MM.1S (cell line): Measurements from ENCODE around the gene HMX1.

ENCODE experiments used
- DNase-seq: peaks from one replicate; pipeline ENCODE4 v3.0.0-alpha.2; 2015
- H2AFZ ChIP-seq: fragments of 300-600 bp; sonication (generic); 2 replicates; pipeline ENCODE4 v1.6.0; 2016; ENCODE audit warnings: antibody characterized with exemption, low read length
- H3F3A ChIP-seq: fragments of 300-600 bp; sonication (generic); 2 replicates; pipeline ENCODE4 v1.6.1; 2016; ENCODE audit warnings: mild to moderate bottlenecking, antibody characterized with exemption, low read length, moderate library complexity, mixed read lengths; ENCODE audit not compliant: insufficient read depth
- H3K27ac ChIP-seq: fragments of 300-600 bp; sonication (generic); 2 replicates; pipeline ENCODE4 v1.5.1; 2016; ENCODE audit warnings: mild to moderate bottlenecking, low read length
- H3K27me3 ChIP-seq: fragments of 300-600 bp; sonication (generic); replicated peaks from 2 replicates; pipeline ENCODE4 v1.6.0; 2016; ENCODE audit warnings: low read length; ENCODE audit not compliant: insufficient read depth
- H3K36me3 ChIP-seq: fragments of 300-600 bp; sonication (generic); replicated peaks from 2 replicates; pipeline ENCODE4 v1.6.1; 2016; ENCODE audit warnings: mild to moderate bottlenecking, low read length, mixed read lengths; ENCODE audit not compliant: insufficient read depth
- H3K4me1 ChIP-seq: fragments of 300-600 bp; sonication (generic); 2 replicates; pipeline ENCODE4 v1.6.1; 2016; ENCODE audit warnings: low read length, mixed read lengths
- H3K4me2 ChIP-seq: fragments of 300-600 bp; sonication (generic); 2 replicates; pipeline ENCODE4 v1.6.0; 2016; ENCODE audit warnings: low read depth, low read length
- H3K4me3 ChIP-seq: fragments of 300-600 bp; sonication (generic); 2 replicates; pipeline ENCODE4 v1.5.1; 2016; ENCODE audit warnings: low read length, mixed read lengths
- H3K79me2 ChIP-seq: fragments of 300-600 bp; sonication (generic); 2 replicates; pipeline ENCODE4 v1.6.1; 2016; ENCODE audit warnings: mixed run types, low read length, mixed read lengths
- H3K9ac ChIP-seq: fragments of 300-600 bp; sonication (generic); 2 replicates; pipeline ENCODE4 v1.6.1; 2016; ENCODE audit warnings: low read length, mixed read lengths
- H3K9me2 ChIP-seq: fragments of 300-600 bp; sonication (generic); replicated peaks from 2 replicates; pipeline ENCODE4 v1.6.1; 2016; ENCODE audit warnings: mild to moderate bottlenecking, low read length, mixed read lengths; ENCODE audit not compliant: insufficient read depth
- H3K9me3 ChIP-seq: fragments of 300-600 bp; sonication (generic); replicated peaks from 2 replicates; pipeline ENCODE4 v1.6.1; 2016; ENCODE audit warnings: mild to moderate bottlenecking, low read length, mixed read lengths; ENCODE audit not compliant: insufficient read depth
- H4K20me1 ChIP-seq: fragments of 300-600 bp; sonication (generic); 2 replicates; pipeline ENCODE4 v1.6.1; 2016; ENCODE audit warnings: mild to moderate bottlenecking, low read length, moderate library complexity, mixed read lengths; ENCODE audit not compliant: insufficient read depth
- CTCF ChIP-seq: fragments of 300-600 bp; sonication (generic); IDR thresholded peaks from 2 replicates; pipeline ENCODE4 v1.5.1; 2016; ENCODE audit warnings: antibody characterized with exemption, low read length, mixed read lengths
- EZH2 ChIP-seq: fragments of 300-600 bp; sonication (generic); optimal IDR thresholded peaks from 2 replicates; pipeline ENCODE3; 2017; ENCODE audit warnings: low read depth, mild to moderate bottlenecking, antibody characterized with exemption, low read length, mixed read lengths
- EZH2phosphoT487 ChIP-seq: fragments of 300-600 bp; sonication (generic); IDR thresholded peaks from 2 replicates; pipeline ENCODE4 v1.6.1; 2018; ENCODE audit warnings: antibody characterized with exemption, low read length

HMX1 gene

GRCh38 chr4:8838296-8838960 is 33.2 kb downstream of the HMX1 start:
- no peaks in the 10 kb centered on the region for H3K79me2 ChIP-seq
- H3K36me3 ChIP-seq: no peaks in the 10 kb centered on the region
- no peaks in the 10 kb centered on the region for H4K20me1 ChIP-seq
- H3F3A ChIP-seq: no peaks in the 10 kb centered on the region
- no peaks in the 10 kb centered on the region for H3K4me1 ChIP-seq
- no peak overlapping the region for H3K9ac ChIP-seq
- DNase-seq: no peak
- H3K27me3 ChIP-seq: peaks cover 65% of the 10 kb centered on the region
- H3K4me3 ChIP-seq: no peak overlapping the region
- no peaks in the 10 kb centered on the region for H3K9me3 ChIP-seq
- H3K27ac ChIP-seq: no peak overlapping the region
- no peaks in the 10 kb centered on the region for H3K9me2 ChIP-seq
- TF ChIP-seq EZH2: no peak
- no peak for TF ChIP-seq CTCF
- TF ChIP-seq EZH2phosphoT487: no peak
- no peak overlapping the region for H3K4me2 ChIP-seq
- no peak overlapping the region for H2AFZ ChIP-seq

GRCh38 chr4:8837181-8837841 is 34.3 kb downstream of the HMX1 start:
- Histone ChIP-seq H3K4me3 (no peak overlapping the region), H2AFZ (no peak overlapping the region), H3K27ac (no peak overlapping the region), H3K4me2 (no peak overlapping the region), H3K4me1 (no peaks in the 10 kb centered on the region), H4K20me1 (no peaks in the 10 kb centered on the region), H3K27me3 (peaks cover 68% of the 10 kb centered on the region), H3K79me2 (no peaks in the 10 kb centered on the region), H3K9ac (no peak overlapping the region), H3K9me2 (no peaks in the 10 kb centered on the region), H3K36me3 (no peaks in the 10 kb centered on the region), H3F3A (no peaks in the 10 kb centered on the region), H3K9me3 (no peaks in the 10 kb centered on the region)
- no peak for DNase-seq
- no peak for TF ChIP-seq EZH2
- no peak for TF ChIP-seq CTCF
- no peak for TF ChIP-seq EZH2phosphoT487

DNA sequence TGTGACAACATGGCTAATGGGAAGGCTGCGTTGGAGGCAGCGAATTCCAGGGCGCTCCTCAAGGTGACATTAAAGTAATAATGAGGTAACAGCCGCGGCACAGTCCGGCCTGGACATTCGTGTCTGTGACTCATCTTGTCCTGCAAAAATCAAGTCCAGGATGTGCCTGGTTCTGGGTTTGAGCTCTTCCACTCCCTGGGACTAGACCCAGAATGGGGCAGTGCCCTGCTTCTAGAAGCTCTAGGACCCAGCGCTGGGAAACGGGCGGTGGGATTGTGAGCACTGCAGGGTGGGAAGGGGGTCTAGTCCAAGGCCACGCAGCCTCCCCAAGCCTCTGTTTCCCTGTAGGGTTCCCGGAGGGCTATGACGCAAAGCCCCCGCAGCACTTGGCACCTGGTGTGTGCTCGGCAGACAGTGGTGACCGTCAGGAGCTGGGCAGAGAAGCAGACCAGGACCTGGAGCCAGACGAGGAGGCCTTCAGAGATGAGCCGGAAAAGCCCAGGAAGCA is 34.9 kb downstream of the HMX1 start:
- TF ChIP-seq EZH2 (no peak), EZH2phosphoT487 (no peak), CTCF (no peak)
- Histone ChIP-seq H3K9me2 (no peaks in the 10 kb centered on the region), H3K9ac (no peak overlapping the region), H2AFZ (no peak overlapping the region), H3K36me3 (no peaks in the 10 kb centered on the region), H4K20me1 (no peaks in the 10 kb centered on the region), H3K27ac (no peak overlapping the region), H3K79me2 (no peaks in the 10 kb centered on the region), H3K4me2 (no peak overlapping the region), H3F3A (no peaks in the 10 kb centered on the region), H3K27me3 (peaks cover 74% of the 10 kb centered on the region), H3K9me3 (no peaks in the 10 kb centered on the region), H3K4me3 (no peak overlapping the region), H3K4me1 (no peaks in the 10 kb centered on the region)
- no peak for DNase-seq
